A673 (cell line): ENCODE data around the gene SPATA2.

Experiments
- EZH2 ChIP-seq: fragments of 200-600 bp; sonication (generic); IDR thresholded peaks from 2 replicates; pipeline ENCODE4 v1.6.1; 2017; ENCODE audit warnings: borderline replicate concordance, low read depth, mild to moderate bottlenecking, mixed read lengths, antibody characterized with exemption, low read length; ENCODE audit not compliant: poor library complexity, severe bottlenecking
- TF ChIP-seq, protein P1 (sequence below): fragments of 300-800, 200-600 bp; sonication (generic); conservative IDR thresholded peaks from 2 replicates; pipeline ENCODE4 v1.5.1; 2017; ENCODE audit warnings: low read depth, mild to moderate bottlenecking, antibody characterized with exemption, low read length, moderate library complexity, mixed read lengths

- TF ChIP-seq, protein P1, sequence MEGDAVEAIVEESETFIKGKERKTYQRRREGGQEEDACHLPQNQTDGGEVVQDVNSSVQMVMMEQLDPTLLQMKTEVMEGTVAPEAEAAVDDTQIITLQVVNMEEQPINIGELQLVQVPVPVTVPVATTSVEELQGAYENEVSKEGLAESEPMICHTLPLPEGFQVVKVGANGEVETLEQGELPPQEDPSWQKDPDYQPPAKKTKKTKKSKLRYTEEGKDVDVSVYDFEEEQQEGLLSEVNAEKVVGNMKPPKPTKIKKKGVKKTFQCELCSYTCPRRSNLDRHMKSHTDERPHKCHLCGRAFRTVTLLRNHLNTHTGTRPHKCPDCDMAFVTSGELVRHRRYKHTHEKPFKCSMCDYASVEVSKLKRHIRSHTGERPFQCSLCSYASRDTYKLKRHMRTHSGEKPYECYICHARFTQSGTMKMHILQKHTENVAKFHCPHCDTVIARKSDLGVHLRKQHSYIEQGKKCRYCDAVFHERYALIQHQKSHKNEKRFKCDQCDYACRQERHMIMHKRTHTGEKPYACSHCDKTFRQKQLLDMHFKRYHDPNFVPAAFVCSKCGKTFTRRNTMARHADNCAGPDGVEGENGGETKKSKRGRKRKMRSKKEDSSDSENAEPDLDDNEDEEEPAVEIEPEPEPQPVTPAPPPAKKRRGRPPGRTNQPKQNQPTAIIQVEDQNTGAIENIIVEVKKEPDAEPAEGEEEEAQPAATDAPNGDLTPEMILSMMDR, result no peak
- no peak for TF ChIP-seq EZH2
Measured at GRCh38 chr20:49908258-49908565, 7.1 kb downstream of the SPATA2 start.
